Activated T-cell treated with anti-CD3 and anti-CD28 coated beads for 4 hours (primary cell): ENCODE results near the gene INPP4A.

Experiments
- DNase-seq: peaks from one replicate; pipeline ENCODE4 v3.0.0-alpha.2; 2020

INPP4A gene

DNA sequence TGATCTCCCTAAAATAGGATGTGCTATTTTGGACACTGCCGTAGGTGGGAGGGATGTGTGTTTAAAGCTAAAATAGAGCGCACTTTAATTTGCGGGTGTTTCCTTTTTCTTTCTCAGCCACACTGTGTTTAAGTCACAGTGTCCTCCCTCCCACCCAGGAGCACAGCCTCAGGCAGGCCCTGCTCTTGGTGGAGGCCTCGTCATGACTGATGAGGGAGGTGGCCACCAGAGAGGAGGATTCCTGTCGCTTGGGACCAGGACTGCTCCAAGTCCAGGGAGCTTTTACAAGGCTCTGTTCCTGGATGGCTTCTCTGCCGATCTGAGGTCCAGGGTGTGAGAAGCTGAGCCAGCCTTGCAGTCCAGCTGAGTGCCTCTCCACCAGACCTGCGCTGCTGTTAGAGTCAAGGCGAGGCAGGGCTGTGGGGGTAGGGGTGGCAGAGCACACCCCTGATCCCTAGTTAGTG is 33.5 kb downstream of the INPP4A start:
- no peak for DNase-seq

DNA sequence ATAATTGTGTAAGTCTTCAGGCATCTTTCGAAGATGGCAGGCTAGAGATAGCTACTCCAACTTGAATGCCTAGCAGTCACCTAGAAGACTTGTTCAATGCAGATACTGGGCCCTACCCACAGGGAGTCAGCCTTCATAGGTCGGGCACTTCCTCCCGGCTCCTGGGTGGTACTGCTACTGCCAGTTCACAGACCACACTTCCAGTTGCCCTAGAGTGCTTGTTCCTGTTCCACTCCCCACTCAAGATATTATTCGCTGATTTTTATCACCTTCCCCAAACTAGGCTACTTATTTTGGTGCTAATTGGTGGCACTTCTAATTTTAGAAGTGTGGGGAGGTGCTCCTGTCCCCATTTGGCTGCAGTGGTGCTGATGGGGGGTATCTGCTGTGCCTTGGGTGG is 34.2 kb downstream of the INPP4A start:
- DNase-seq: no peak

DNA sequence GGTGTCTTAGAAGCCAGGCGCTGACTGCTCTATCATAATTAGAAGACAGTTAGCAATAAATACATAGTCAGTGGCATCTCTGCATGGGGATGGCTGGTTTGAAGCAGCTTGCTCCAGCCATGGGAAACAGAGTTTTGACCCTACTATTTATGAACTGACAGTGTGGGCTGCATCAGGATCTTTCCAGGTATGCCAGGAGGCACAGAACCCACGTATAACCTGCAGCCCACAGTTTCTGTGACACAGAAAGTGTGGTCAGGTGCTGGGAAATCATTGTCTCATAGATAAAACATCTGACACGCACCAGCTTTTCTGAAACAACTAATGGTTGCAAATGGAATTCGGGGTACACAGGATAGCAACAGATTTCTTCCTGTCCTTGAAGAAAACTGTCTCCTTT is 34.7 kb downstream of the INPP4A start:
- no peak for DNase-seq

DNA sequence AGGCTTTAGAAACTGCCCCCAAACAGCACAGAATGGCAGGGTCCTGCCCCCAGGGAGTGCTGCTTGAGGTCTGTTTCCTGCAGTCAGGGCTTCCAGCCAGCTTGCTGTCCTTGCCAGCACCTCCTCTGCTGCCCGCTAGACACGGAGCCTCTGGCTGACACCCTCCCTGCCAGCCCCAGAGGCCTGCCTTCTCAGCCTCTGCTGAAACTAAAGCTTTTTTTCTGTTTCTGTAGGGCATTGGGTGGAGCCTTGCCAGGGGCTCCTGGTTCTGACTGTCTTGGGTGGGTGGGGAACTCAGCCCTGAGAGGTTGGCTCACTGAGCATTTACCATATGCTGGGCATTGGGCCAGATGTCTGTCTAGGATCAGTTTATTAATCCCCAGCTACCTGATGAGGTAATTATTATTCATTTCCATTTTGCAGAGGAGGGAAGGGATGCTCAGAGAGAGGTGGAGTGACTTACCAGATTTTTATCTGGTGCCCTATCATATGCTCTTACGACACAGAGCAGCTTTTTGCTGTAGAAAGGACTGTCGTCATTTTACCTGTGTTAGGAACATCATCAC is 35.4 kb downstream of the INPP4A start:
- peak; percentile 31 for DNase-seq

DNA sequence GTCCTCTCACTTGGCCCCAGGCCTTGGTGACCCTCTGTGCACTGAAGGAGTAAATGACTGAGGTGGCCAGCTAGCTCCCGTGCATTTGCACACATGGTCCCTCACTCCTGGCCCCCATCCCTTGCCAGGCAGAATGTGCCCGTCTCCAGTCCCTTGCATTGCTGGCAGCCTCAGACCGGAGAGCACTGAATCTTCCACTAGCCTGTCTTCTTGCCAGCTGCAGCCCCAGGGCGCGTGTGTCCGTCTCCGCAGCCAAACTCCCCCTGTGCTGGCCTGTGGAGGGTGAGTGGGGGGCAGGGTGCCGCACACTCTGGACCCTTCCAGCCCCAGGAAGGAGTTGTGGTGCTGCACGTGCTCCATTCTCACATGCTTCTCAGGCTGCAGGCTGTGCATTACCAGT is 35.9 kb downstream of the INPP4A start:
- no peak for DNase-seq

DNA sequence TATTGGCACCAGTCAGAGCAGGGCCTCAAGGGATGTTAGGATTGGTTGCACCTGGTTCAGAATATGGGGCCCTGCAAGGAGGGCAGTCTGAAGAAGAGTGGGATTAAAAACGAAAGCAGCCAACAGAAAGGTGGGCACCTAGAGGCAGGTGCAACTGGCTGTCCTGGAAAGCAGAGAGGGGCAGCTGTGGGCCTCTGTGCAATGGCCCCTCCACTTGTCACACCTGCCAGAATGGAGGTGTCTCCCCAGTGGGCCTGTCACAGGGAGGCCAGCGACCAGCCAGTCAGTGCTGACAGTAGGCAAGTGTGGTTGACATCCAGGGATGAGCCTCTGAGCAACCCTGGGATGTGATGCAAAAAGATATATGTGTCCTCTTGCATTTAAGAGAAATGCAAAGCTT is 37.7 kb downstream of the INPP4A start:
- DNase-seq: no peak

DNA sequence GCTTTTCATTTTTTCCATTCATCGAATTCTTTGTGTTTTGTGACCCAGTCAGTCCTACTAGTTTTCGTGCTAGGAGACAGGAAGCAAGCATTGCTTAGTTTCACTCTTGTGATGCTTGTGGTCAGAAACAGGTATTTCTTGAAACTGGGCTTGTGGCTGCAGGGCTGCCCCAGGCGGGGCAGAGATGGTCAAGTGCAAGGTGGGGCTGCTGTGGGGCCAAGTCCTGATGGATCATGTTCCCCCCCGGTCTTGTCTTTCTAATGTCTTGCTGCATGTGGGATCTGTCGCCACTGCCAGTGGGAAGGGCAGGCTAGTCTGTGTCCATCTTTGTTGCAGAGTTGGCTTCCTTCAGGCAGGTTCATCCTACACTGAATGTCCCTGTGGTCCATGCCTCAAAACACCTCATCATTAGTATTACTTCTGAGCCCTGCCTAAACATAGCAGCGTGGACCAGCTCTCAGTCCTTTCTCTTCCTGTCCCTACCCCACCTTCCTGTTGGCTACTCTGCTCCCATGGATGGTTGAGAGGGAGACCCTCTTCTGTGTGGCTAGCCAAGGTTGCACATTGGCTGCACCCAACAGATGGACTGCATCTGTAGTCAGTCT is 38.7 kb downstream of the INPP4A start:
- no peak for DNase-seq

DNA sequence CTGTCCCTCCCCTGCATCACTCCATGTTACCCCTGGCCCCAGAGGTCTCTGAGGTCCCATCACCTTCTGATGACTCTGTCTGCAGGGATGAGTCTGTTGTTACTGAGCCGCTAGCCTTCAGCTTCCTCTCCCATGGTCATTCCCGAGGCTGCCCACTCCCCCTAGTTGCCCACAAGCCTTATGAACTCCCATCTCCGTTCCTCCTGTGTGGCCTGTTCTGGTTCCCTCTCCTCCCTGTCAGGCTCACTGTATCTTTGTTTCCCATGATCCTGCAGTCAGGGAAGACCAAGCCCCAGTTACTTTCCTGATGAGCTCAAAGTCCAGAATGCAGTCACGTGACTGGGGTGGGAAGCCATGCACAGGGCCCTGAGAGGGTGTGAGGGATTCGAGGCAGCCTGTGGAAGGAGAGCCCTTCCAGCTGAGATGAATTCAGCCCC is 39.5 kb downstream of the INPP4A start:
- no peak for DNase-seq

DNA sequence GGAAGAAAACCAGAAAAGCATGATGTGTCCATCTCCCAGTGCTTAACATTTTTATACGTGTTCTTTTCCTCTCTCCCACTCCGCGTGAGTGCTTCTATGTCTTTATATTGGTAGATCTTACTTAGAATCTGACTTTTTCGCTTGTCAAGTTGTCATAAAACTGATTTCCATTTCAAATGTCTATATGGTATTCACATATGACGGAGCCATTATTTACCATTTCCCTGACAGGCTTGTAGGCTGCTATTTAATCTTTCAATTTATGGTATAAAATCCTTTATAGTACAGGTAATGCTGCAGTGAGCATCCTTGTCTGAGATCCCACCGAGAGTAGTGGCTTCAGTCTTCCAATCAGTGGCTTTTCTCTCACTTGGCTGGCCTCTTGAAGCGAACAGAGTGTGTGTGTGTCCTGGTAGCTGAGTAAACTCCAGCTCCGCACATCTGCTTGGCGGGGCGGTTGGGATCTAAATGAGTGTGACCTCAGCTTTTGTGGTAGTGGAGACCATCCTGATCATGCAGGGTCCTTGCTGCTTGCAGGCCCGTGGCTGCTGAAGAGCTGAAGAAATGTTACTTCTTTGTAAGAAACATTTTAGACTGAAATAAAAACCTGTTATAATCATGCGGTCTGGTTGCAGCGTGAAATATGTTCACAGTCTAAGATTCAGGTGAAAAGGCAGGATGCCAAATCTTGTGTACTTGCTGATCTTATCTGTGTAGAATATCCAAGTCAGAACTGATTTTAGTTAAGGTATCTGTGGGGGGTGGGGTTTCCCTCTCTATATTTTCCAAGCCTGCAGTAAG is 40.2 kb downstream of the INPP4A start:
- DNase-seq: no peak

DNA sequence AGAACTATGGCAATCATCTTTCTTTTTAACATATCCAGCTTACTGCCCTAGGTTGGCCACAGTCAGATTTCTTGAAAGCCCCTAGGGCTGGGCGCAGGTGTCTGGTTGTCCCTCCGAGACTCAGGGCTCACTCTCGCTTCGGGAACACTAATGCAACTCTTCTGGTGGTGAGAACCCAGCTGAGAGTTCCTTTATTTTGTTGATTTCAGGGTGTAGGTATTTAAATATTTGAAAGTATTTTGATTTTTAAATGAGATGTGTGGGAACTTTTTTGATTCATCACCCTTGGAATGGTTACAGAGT is 40.7 kb downstream of the INPP4A start:
- no peak for DNase-seq

DNA sequence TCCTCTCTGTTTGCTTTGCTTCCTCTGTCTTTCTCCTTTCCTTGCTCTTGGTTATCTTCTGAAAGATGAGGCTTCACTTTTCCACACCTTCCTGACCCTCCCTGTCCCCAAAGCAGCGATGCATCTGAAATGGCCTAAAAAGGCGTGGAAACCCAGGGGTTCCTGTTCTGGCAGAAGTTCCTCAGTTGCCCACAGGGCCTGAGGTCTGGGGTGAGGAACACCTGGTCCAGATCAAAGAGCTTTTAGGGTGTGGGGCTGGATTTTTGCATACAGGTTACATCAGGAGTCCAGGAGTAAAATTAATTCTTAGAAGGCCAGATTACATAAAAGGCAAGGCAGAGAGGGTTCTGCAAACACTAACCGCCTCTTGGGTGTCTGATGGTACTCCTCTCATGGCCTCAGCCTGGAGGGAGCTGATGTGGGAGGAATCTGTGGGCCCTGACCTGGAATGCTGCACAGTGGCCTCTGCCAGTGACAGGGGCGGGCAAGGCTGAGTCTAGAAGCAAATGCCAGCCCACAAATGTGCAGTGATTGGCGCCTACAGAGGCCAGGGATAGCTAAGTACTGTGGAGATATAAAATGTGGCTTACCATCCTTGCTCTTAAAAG is 41.8 kb downstream of the INPP4A start:
- no peak for DNase-seq

DNA sequence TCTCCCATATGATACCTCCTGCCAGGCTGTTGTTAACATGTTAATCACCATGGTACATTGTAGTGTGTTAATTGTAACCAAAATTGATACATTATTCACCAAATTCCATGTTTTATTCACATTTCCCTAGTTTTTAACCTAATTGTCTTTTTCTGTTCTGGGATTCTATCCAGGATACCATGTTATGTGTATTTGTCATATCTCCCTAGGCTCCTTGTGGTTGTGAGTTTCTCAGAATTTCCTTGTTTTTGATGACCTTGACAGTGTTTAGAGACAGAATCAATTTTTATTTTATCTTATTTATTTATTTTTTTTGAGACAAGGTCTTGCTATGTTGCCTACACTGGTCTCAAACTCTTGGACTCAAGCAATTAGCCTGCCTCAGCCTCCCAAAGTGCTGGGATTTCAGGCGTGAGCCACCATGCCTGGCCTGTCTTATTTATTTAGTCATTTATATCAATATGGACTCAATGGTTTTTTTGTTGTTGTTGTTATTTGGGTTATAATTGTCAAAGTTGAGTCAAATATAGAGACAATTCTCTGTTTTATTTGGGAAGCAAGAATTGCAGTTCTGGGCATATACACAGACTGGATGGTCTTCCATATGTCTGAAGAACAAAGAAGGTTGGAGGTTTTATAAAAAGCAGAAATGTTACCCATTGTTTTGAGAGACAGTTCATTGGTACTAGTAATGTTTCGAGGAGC is 42.6 kb downstream of the INPP4A start:
- DNase-seq: no peak

DNA sequence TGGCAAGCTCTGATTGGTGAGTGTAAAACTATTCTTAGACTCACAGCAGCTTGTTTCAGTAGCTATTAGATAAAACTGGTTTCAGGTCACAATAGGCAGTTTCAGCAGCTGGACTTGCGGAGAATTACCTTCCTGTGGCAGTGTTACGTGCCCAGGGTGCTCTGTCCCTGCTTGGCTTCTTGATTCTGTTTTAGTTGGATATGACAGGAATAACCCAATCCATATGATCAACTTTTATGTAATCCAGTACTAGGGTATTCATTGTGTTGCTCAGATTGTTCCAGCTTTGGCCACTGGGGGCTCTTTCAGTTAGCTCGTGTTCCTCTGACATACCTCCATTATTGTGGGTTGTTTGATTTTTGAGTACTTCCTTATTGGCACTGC is 43.1 kb downstream of the INPP4A start:
- DNase-seq: peak; percentile 42

DNA sequence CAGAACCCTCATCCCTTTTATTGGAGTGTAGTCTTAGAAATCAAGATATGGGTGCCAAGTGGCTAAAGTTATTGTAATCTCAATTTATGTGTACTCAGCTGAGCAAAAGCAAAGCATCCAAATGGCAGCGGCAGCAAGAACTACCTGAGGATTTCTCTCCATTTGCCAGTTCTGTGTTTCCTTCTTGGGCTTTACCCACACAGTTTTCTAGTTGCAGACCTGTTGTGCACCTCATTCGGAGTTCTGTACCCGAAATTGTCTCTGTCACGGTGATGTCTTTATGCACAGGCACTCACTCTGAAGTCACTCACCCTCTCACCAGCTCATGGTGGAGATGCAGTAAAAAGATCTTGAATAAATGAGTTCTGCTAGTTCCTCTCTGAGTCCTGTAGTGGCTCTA is 43.6 kb downstream of the INPP4A start:
- no peak for DNase-seq

DNA sequence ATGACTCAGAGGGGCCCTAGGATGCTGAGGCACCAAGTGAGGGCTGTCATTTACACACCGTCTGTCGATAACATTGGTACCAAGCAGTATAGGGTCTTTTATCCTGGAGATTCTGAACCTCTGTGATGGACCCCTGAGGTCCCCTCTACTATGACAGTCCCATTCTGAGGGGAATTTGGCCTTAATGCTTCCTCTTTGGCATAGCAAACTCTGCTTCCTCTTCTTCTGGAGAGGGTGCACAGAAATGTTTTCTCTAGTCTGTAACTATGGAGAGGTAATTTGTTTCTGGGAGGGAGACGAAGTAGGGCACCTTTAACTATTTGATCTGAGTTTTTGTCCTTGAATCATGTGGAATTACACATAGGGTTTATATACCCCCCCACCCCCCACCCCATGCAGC is 44.8 kb downstream of the INPP4A start:
- no peak for DNase-seq

DNA sequence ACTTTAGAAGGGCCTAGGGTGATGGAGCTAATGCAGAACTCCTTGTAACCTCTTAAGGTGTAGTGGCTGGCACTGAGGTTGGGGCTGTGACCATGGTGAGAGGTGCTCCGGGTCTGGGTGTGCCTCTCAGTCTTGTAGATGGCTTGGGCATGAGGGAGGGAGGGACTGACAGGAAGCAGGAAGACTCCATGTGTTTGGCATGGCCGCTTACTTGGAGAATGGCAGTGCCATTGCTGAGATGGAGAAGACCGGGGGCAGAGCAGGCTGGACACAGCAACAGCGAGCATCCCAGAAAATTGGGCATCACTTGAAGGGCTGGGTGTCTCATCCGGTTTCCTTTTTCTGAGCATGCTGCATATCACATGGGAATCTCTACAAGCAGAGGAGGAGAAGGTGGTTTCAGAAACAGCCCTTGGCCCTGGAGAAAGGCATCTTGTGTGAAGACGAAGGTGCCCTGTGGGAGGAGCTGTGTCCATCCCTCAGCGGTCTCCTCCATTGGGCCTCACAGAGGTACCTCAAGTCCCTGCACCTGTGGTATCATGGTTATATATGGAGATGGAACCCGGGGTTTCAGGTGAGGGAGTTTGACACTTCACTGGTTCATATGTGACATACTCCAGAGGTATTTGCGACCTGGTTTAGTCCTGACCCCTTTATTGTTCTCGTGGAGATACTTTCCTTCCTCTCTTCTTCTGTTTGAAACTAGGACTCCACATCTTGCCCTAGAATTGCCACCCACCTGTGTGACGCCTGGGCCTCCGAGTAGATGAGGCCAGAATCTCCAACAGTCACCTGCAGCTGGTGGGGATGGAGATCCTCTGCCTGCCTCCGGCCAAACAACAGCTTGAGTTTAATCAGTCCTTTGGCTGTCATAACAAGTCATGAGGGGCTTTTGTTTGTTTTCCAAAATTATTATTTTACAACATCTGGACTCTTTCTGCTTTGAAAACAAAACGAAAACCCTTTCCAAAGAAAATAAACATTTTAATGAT is 45.6 kb downstream of the INPP4A start:
- DNase-seq: no peak

DNA sequence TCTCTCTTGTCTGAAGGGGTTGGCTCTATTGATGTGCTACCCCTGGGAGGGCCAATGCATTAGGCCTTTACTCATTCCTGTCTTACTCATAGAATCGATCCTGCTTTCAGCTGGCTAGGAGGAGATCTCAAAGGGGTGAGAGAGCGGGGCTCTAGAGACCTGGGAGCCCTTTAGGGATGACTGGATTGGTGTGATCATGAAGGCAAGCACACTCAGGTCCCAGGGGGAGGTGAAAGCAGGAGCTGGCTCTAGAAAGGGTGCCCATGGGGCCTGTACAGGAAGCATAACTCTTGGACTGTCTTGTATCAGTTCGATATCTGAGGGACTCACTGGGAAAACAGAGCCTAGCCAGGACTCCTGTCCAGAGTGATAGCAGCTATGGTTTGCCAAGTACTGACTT is 47.8 kb downstream of the INPP4A start:
- DNase-seq: no peak

DNA sequence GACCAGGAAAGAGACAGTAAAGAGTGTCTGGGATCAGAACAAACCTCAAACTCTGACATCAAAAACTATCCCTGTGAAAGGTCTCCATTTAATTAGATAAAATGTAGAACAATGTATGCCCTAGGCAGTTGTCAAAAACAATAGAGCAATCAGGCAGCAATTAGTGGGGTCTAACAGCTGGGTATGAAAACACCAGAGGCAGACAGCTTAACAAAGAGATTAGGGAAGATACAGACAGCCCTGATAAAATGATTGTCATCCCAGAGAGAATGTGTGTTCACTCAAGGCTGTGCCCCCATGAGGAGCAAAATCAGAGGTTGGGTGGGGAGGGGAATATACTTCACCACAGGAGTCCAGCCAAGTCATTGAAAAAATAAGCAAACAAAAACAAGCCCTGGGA is 50.0 kb downstream of the INPP4A start:
- no peak for DNase-seq

DNA sequence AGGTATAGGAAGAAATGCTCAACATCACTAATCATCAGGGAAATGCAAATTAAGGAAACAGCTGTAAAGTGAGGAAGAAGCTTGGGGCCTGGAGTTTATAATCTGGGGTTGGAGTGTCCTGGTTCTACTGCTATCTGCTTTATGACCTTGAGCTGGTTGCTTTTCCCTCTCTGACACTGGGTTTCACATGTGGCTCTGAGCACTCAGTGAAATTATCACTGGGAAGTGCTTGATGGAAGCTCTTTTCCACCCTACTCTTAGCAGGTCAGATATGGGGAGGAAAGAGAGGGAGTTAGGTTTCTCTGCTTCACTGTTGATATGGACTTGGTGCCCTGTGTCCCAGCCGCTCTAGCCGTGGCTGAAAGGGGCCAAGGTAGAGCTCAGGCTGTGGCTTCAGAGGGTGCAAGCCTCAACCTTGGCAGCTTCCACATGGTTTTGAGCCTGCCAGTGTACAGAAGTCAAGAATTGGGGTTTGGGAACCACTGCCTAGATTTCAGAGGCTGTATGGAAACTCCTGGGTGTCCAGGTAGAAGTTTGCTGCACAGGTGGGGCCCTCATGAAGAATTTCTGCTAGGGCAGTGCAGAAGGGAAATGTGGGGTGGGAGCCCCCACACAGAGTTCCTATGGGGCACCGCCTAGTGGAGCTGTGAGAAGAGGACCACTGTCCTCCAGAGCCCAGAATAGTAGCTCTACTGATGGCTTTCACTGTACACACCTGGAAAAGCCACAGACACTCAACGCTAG is 52.3 kb downstream of the INPP4A start:
- no peak for DNase-seq

DNA sequence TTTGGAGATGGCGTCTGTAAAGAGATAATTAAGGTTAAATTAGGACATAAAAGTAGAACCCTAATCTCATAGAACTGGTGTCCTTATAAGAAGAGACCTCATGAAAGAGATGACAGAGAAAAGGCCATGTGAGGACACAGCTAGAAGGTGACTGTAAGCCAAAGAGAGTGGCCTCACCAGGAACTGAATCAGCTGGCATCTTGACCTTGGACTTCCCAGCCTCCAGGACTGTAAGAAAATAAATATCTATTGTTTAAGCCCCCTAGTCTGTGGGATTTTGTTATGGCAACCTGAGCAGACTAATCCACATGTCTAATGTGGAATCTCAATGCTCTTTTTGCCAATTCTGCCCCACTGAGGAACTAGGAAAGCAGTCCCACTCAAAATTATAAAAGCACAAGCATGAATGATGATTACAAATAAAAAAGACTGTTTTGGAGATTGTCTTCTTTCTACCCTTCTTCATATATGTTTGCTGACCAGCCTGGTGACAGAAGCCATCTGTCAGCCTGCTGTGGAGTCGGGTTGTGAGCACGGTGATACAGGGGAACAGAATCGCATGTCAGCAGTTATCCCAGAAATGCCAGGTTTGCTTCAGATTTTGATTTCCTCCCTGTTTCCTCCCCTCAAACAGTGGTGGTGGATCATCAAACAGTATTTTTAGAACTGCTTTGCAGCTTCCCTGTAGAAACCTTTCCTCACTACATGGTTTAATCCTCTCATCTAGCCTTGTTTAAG is 54.2 kb downstream of the INPP4A start:
- DNase-seq: no peak

DNA sequence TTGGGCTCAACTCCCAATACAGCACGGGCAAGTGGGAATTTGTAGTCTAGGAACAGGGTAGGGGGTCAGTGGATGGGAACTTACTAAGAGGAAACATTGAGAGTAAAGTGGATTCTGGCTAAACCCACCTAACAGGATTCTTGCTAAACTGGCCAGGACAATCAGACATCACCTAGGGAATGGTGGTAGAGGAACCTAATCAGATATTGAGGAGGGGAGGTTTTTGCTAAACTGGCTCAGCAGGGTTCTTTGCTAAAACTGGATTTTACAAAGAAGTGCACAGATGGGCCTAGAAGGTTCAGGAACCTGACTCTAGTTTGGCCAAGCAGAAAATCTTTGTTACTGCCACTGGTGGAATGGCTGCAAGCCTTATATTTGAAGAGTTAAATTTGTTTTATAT is 55.9 kb downstream of the INPP4A start:
- DNase-seq: no peak
